Activated T-cell treated with anti-CD3 and anti-CD28 coated beads, Interleukin-2, amount 50 U/mL, for 4 hours (primary cell): Measurements from ENCODE around the gene FCGBP. TPM values are rescaled to one million over a fixed set of nuclear protein-coding genes. Genes with fewer than 3 reads are reported as not detected.
"Not testable (repeated sequence)": the region's sequence is repeated elsewhere in the genome, so short reads cannot be mapped to it uniquely, and the experiment has no call there.

ENCODE experiments used
- ATAC-seq, 2 donors: fragments of 200-7000 bp; cut with Tn5 transposase; one replicate each; pipeline ENCODE4 v1.10.0; 2021
- DNase-seq: peaks from one replicate; pipeline ENCODE4 v3.0.0-alpha.2; 2020
- H3K27me3 Mint-ChIP-seq: one replicate; pipeline ENCODE4 v1.8.0; 2021; ENCODE audit warnings: low read depth, mixed read lengths
- H3K36me3 Mint-ChIP-seq: one replicate; pipeline ENCODE4 v1.8.0; 2022; ENCODE audit warnings: mixed read lengths; ENCODE audit not compliant: insufficient read depth
- H3K4me1 Mint-ChIP-seq: one replicate; pipeline ENCODE4 v1.8.0; 2021; ENCODE audit warnings: low read depth, mixed read lengths
- H3K4me3 Mint-ChIP-seq: one replicate; pipeline ENCODE4 v1.8.0; 2021; ENCODE audit warnings: mild to moderate bottlenecking, moderate library complexity, mixed read lengths
- H3K9me3 Mint-ChIP-seq: one replicate; pipeline ENCODE4 v1.8.0; 2021; ENCODE audit warnings: mixed read lengths
- total RNA-seq, 3 donors: library from RNA; stranded (reverse); gene quantifications; one replicate each; pipeline ENCODE4 v1.2.1, GENCODE V29; 2021

Gene FCGBP
- total RNA-seq, 3 donors from 2014 or later: 1.7 to 3.0 (median 2.5) TPM

DNA sequence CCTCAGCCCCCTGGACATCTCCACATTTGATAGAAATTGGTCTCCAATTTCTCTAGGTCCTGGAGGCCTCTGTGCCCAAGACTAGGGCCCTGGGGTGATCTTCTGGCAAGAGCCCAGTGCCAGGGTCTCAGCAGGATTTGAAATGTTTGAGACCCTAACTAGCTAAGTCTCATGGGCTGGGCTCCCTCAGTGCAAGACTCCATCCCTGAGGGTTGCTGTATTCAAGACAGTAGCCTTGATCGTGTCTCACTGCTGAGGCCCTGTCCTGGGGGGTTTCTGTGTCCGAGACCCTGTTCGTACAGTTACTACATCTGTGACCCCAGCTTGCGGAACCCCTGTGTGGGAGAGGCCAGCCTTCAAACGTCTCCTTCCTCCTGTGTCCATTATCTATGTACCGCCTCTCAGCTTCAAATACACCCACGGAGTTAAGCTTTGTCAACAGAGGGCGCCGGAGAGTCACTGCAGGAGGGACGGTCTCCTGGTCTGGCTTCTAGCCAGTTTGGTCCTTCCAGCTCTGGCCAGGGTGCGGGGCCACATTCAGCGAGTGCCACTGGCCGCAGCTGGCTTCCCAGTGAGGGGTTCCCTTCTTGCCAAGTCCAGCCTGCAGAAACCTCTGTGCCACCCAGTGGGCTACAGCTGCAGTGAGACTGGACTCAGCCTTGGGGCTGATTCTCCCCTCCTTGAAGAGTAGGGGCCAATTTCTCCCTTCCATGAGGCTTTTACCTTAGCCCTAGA, 36.8 kb downstream of the FCGBP start:
- H3K4me1 Mint-ChIP-seq, H3K27me3 Mint-ChIP-seq, DNase-seq, H3K4me3 Mint-ChIP-seq, H3K36me3 Mint-ChIP-seq, H3K9me3 Mint-ChIP-seq: not testable (repeated sequence)
- ATAC-seq: peak; percentile 71 to 85

- ATAC-seq, H3K27me3 Mint-ChIP-seq, H3K4me3 Mint-ChIP-seq, H3K36me3 Mint-ChIP-seq, H3K4me1 Mint-ChIP-seq, H3K9me3 Mint-ChIP-seq, DNase-seq: not testable (repeated sequence)
Measured at GRCh38 chr19:39895096-39895495, 39.3 kb downstream of the FCGBP start.

DNA sequence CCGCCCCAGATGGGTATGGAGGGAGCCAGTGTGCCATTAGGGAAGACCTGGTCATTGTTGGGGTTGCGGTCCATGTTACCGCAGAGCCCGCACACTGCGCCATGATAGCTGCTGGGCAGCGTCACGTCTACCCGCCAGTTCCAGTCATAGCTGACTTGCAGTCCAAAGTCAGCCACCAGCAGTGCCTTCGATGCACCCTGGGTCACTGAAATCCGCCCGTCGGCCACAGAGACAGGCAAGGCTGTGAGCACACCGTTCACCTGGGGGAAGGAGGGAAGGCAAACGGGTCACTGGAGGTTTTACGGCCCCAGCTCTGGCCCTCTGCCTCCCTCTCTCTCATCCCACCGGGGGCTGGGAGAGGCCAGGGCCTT, 40.2 kb downstream of the FCGBP start:
- ATAC-seq, H3K4me1 Mint-ChIP-seq, H3K9me3 Mint-ChIP-seq, H3K4me3 Mint-ChIP-seq, DNase-seq, H3K36me3 Mint-ChIP-seq, H3K27me3 Mint-ChIP-seq: not testable (repeated sequence)

- ATAC-seq: peak in 1 of 2 donors; percentile 78
- H3K27me3 Mint-ChIP-seq, H3K4me1 Mint-ChIP-seq, H3K9me3 Mint-ChIP-seq, H3K36me3 Mint-ChIP-seq, H3K4me3 Mint-ChIP-seq: not testable (repeated sequence)
- peak; percentile 63 for DNase-seq
Measured at GRCh38 chr19:39893366-39894235, 40.8 kb downstream of the FCGBP start.

- H3K9me3 Mint-ChIP-seq, H3K27me3 Mint-ChIP-seq, H3K4me3 Mint-ChIP-seq: not testable (repeated sequence)
Measured at GRCh38 chr19:39892506-39892902, 41.9 kb downstream of the FCGBP start.

DNA sequence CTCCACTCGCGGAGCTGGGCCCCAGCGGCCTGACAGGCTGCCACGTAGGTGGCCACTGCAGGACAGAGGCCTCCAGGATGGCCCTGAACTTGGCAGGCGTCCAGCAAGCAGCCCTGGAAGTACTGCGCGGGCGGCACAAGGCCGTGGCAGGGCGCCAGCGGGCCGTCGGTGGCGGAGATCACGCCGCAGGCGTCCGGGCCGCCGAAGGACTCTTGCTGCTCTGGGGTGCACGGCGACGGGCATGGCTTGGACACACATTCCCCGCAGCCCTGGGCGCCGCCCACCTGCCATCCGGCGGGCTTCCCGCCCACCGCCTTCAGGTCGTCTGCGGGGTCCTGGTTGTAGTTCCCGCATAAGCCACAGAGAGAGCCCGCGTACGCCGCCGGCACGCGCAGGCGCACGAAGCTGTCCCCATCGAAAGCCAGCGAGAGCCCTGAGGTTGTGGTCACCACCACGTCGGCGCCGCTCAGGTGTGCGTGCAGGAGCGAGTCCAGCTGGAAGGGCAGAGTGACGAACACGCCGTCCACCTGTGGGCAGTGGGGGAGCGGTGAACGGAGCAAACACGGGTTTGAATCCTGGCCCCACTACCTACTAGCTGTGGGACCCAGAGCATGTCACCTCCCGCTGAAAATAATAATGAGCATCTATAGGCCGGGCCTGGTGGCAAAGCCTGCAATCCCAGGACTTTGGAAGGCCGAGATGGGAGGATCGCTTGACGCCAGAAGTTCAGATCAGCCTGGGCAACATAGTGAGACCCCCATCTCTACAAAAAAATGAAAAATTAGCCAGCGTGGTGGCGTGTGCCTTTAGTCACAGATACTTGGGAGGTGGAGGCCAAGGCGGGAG, 42.6 kb downstream of the FCGBP start:
- H3K4me1 Mint-ChIP-seq, H3K27me3 Mint-ChIP-seq, H3K36me3 Mint-ChIP-seq, H3K4me3 Mint-ChIP-seq, H3K9me3 Mint-ChIP-seq, DNase-seq: not testable (repeated sequence)
- ATAC-seq: peak in 1 of 2 donors; percentile 23

More at GRCh38 chr19:39892506-39892902, 41.9 kb downstream of the FCGBP start:
- H3K4me1 Mint-ChIP-seq, H3K36me3 Mint-ChIP-seq, DNase-seq, ATAC-seq: not testable (repeated sequence)

GRCh38 chr19:39890755-39891551, 43.5 kb downstream of the FCGBP start:
- H3K27me3 Mint-ChIP-seq: no peaks in the 10 kb centered on the region
- no peaks in the 10 kb centered on the region for H3K9me3 Mint-ChIP-seq
- H3K4me3 Mint-ChIP-seq: no peak overlapping the region
- no peak for ATAC-seq
- no peak for DNase-seq
- H3K36me3 Mint-ChIP-seq: peaks cover 7% of the 10 kb centered on the region
- peaks cover 7% of the 10 kb centered on the region for H3K4me1 Mint-ChIP-seq

DNA sequence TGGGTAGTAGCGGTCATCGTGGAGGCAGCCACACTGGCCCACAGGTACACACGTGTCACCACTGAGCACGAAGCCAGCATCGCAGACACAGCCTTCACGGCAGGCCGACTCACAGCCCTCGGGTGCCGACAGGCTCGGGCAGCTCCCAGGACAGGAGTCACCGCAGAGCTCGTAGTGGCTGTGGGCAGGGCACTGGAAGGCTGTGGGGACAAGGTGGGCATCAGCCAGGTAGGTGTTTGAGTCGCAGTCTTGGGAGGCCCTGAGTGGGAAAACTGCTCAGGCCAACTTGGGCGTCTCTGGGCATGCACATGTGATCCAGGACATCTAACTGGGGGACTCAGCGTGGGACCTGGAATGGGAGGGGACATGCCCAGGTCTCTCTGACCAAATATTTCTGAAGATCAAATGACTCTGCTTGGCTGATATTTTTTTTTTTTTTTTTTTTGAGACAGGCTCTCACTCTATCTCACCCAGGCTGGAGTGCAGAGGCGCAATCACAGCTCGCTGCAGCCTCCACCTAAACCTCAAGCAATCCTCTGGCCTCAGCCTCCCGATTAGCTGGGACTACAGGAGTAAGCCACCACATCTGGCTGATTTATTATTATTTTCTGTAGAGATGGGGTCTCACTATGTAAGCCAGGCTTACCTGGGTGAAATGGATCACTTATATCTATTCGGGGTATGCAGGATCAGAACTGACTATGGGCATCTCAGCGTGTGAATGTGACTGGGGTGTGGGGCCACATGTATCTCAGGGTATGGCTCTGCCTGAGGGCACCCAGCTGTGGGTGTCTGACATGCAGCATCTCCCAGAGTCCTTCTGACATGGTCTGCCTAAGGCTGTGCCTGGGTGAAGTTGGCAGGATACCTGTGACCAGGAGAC, 44.3 kb downstream of the FCGBP start:
- H3K4me3 Mint-ChIP-seq, H3K9me3 Mint-ChIP-seq, H3K4me1 Mint-ChIP-seq, ATAC-seq, H3K27me3 Mint-ChIP-seq, H3K36me3 Mint-ChIP-seq, DNase-seq: not testable (repeated sequence)

GRCh38 chr19:39887456-39887951, 46.9 kb downstream of the FCGBP start:
- H3K4me1 Mint-ChIP-seq, H3K27me3 Mint-ChIP-seq, H3K4me3 Mint-ChIP-seq, ATAC-seq, H3K36me3 Mint-ChIP-seq, DNase-seq, H3K9me3 Mint-ChIP-seq: not testable (repeated sequence)

DNA sequence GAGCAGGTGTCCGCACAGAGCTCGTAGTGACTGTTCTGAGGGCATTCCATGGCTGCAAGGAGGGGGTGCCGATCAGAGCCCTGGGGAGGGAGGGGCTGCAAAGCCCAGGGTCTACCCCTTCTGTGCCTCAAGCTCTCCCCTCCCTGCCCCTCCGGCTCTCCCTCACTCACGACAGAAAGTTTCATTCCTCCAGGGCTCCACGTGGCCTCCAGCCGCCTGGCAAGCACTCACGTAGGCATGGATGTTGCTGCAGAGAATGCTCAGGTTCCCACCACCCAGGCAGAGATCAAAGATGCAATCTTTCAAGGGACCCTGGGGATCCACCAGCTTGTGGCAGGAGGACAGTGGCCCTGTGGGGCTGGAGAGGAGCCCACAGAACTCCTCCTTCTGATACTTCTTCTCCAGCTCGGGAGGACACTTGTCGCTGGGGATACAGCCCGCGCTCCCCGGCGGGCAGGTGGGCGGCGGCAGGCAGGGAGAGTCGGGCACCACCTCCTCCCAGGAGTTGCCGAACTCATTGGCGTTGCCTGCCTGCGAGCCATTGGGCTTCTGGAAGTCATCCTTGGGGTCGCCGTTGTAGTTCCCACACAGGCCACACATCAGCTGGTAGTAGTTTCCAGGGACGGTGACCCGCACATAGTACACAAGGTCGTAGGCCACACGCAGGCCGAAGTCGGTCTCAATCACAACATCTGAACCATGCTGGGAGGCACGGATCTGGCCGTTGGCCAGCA, 48.4 kb downstream of the FCGBP start:
- not testable (repeated sequence) for ATAC-seq, H3K27me3 Mint-ChIP-seq, DNase-seq, H3K4me1 Mint-ChIP-seq, H3K4me3 Mint-ChIP-seq, H3K36me3 Mint-ChIP-seq, H3K9me3 Mint-ChIP-seq

DNA sequence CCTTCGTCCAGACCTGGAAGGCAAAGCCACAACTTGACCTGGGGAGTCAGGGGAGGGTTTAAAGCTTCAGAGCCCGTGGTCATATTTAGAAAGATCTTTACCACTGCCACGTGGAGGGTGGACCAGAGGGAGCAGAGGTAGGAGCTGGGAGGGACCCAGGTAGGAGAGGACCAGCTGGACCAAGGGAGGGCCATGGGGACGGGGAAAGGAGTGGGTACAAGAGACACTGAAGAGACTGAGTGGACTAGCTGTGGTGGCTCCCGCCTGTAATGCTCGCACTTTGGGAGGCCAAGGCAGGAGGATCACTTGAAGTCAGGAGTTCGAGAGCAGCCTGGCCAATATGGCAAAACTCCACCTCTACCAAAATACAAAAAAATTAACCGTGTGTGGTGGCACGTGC, 49.7 kb downstream of the FCGBP start:
- ATAC-seq, H3K27me3 Mint-ChIP-seq, DNase-seq, H3K36me3 Mint-ChIP-seq, H3K4me3 Mint-ChIP-seq, H3K4me1 Mint-ChIP-seq, H3K9me3 Mint-ChIP-seq: not testable (repeated sequence)
